Transverse colon (tissue), 4 donors: ENCODE data around the gene OGFOD1.

Experiments
- CTCF ChIP-seq, 5 experiments: fragments of 200-600 bp in 3 of 5; fragments of 450-650 bp in 2 of 5; sonication (generic) in 3 of 5; IDR thresholded peaks; 1 replicate in 2 of 5; 2 replicates in 3 of 5; pipeline ENCODE4 v1.5.1; 2016 to 2017; ENCODE audit warnings: antibody characterized with exemption in 5 of 5, inconsistent platforms in 3 of 5, mild to moderate bottlenecking in 2 of 5, moderate library complexity in 1 of 5
- POLR2AphosphoS5 ChIP-seq, 3 donors: sonication (generic); formaldehyde crosslinking; IDR thresholded peaks; one replicate each; pipeline ENCODE4 v1.6.1; 2016; ENCODE audit warnings: antibody characterized with exemption in 3 of 3

- no peak for TF ChIP-seq POLR2AphosphoS5 (IDR thresholded peaks at IDR 0.05)
- TF ChIP-seq CTCF (IDR thresholded peaks at IDR 0.05): no peak
Measured at GRCh38 chr16:56483394-56483793, 32.0 kb downstream of the OGFOD1 start.
